Prostate gland (tissue), 2 donors: ENCODE data around the gene UPK1B. TPM values are rescaled to one million over a fixed set of nuclear protein-coding genes. Genes with fewer than 3 reads are reported as not detected.
"Not testable (repeated sequence)": the region's sequence is repeated elsewhere in the genome, so short reads cannot be mapped to it uniquely, and the experiment has no call there.

Experiments used
- DNase-seq: peaks from one replicate; pipeline ENCODE4 v3.0.0-alpha.2; 2019; ENCODE audit warnings: low spot score
- H3K27ac ChIP-seq, 2 donors: fragments of 200-600 bp; sonication (generic); 2 replicates each; pipeline ENCODE4 v1.5.1; 2017 to 2019
- H3K27me3 ChIP-seq: fragments of 200-600 bp; sonication (generic); replicated peaks from 2 replicates; pipeline ENCODE4 v1.5.1; 2019; ENCODE audit not compliant: insufficient read depth
- H3K36me3 ChIP-seq, 2 donors: fragments of 200-600 bp; sonication (generic); 1 replicate in 1 of 2; 2 replicates in 1 of 2; pipeline versions ENCODE4 v1.5.1 to v1.8.1; 2017 to 2019
- H3K4me1 ChIP-seq: fragments of 200-600 bp; sonication (generic); replicated peaks from 2 replicates; pipeline ENCODE4 v1.5.1; 2019
- H3K4me3 ChIP-seq, 2 donors: fragments of 200-600 bp; sonication (generic); 2 replicates each; pipeline ENCODE4 v1.5.1; 2017 to 2019
- H3K9me3 ChIP-seq: fragments of 200-600 bp; sonication (generic); 2 replicates; pipeline ENCODE4 v1.5.1; 2017
- CTCF ChIP-seq, 4 experiments: fragments of 200-600 bp in 2 of 4; fragments of 450-650 bp in 2 of 4; sonication (generic) in 2 of 4; IDR thresholded peaks; 1 replicate in 3 of 4; 2 replicates in 1 of 4; pipeline ENCODE4 v1.5.1; 2016 to 2019; ENCODE audit warnings: antibody characterized with exemption in 4 of 4, mild to moderate bottlenecking in 2 of 4, moderate library complexity in 2 of 4
- POLR2A ChIP-seq: fragments of 450-650 bp; IDR thresholded peaks from one replicate; pipeline ENCODE4 v1.6.1; 2016; ENCODE audit warnings: antibody characterized with exemption, mild to moderate bottlenecking
- POLR2AphosphoS5 ChIP-seq: sonication (generic); formaldehyde crosslinking; IDR thresholded peaks from one replicate; pipeline ENCODE4 v1.6.1; 2017; ENCODE audit warnings: antibody characterized with exemption
- WGBS: methylation state at CpG from one replicate; pipeline ENCODE4 v1.1.5; 2018; 5-methylcytosine and 5-hydroxymethylcytosine counted together
- intact Hi-C: fragments of 100-400 bp; cut with DNase I; formaldehyde crosslinking; loops from one replicate; pipeline ENCODE4 v1.14.2; 2022
- total RNA-seq, 2 donors: library from RNA; depleted of rRNA; stranded (reverse); fragments of >200 nt; gene quantifications; one replicate each; pipeline ENCODE4 v1.1.0, GENCODE V29; 2016

The UPK1B gene
- total RNA-seq, 2 donors from 2014 or later, result not detected

GRCh38 chr3:119240101-119240590 lies 66.7 kb downstream of the UPK1B start:
- TF ChIP-seq POLR2A (no peak), CTCF (IDR thresholded peaks at IDR 0.05) (no peak), POLR2AphosphoS5 (no peak)
- H3K27ac ChIP-seq, result peak overlapping the region; percentile 86 to 91
- H3K9me3 ChIP-seq, result no peaks in the 10 kb centered on the region
- H3K4me3 ChIP-seq, result peak overlapping the region; percentile 61 to 81
- H3K4me1 ChIP-seq, result no peaks in the 10 kb centered on the region
- peak; percentile 10 for DNase-seq
- no peaks in the 10 kb centered on the region for H3K27me3 ChIP-seq
- no peaks in the 10 kb centered on the region for H3K36me3 ChIP-seq
- WGBS, result 3% methylated on average over 14 of the region's 16 CpGs
- intact Hi-C loops, result no loop called here

GRCh38 chr3:119240591-119241434 lies 67.4 kb downstream of the UPK1B start, which contains the start of gene B4GALT4:
TSS of gene B4GALT4 (minus strand) at chr3:119240878. CDS start at chr3:119230099, 10,779 bp downstream.
- H3K27ac ChIP-seq, result peak within 1 kb of the TSS; percentile 86 to 91
- peak within 1 kb of the TSS; percentile 61 to 81 for H3K4me3 ChIP-seq
- H3K4me1 ChIP-seq, result no peaks in the 10 kb centered on the region
- DNase-seq, result peak; percentile 90
- no peaks in the 10 kb centered on the region for H3K27me3 ChIP-seq
- no peaks in the 10 kb centered on the region for H3K9me3 ChIP-seq
- TF ChIP-seq CTCF (IDR thresholded peaks at IDR 0.05) (peak in 2 of 4 experiments; percentile 19 to 28), POLR2AphosphoS5 (peak; percentile 80), POLR2A (peak; percentile 85)
- 3% methylated on average over 56 of the region's 70 CpGs for WGBS
- no peaks in the 10 kb centered on the region for H3K36me3 ChIP-seq
- intact Hi-C loops, result no loop called here

DNA sequence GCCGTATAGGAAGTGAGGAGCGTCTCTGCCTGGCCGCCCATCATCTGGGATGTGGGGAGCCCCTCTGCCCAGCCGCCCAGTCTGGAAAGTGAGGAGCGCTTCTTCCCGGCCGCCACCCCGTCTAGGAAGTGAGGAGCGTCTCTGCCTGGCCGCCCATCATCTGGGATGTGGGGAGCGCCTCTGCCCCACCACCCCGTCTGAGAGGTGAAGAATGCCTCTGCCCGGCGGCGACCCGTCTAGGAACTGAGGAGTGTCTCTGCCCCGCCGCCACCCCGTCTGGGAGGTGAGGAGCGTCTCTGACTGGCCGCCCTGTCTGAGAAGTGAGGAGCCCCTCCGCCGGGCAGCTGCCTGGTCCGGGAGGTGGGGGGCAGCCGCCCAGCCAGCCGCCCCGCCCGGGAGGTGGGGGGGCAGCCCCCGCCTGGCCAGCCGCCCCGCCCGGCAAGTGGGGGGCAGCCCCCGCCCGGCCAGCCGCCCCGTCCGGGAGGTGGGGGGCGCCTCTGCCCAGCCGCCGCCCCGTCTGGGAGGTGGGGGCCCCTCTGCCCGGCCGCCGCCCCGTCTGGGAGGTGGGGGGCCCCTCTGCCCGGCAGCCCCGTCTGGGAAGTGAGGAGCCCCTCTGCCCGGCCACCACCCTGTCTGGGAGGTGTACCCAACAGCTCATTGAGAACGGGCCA lies 69.1 kb downstream of the UPK1B start:
- intact Hi-C loops, H3K27me3 ChIP-seq, H3K4me1 ChIP-seq, H3K27ac ChIP-seq, H3K4me3 ChIP-seq, H3K36me3 ChIP-seq, H3K9me3 ChIP-seq, DNase-seq: not testable (repeated sequence)
- WGBS, result 98% methylated on average over 35 of the region's 49 CpGs

DNA sequence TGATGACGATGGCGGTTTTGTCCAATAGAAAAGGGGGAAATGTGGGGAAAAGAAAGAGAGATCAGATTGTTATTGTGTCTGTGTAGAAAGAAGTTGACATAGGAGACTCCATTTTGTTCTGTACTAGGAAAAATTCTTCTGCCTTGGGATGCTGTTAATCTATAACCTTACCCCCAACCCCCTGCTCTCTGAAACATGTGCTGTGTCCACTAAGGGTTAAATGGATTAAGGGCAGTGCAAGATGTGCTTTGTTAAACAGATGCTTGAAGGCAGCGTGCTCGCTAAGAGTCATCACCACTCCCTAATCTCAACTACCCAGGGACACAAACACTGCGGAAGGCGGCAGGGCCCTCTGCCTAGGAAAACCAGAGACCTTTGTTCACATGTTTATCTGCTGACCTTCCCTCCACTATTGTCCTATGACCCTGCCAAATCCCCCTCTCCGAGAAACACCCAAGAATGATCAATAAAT lies 69.7 kb downstream of the UPK1B start:
- WGBS, result 74% methylated on average over 7 of the region's 7 CpGs

DNA sequence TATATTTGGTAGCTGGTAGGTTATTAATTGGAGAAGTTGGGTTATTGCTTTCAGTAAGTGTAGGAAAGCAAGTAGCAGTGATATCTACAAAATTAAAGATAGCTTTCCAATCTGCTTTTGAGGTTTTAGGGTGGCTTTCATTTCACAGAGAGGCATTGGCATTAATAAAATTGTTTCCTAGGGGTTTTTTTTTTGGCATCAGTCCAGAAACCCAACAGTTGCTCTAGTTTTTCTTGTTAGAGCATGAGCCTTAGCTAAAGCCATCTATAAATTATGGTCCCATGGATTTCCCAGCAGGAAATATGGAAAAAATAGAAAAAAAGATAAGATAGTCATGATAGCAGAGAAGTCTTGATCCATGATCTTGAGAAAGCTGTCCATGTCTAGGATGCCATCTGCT lies 70.3 kb downstream of the UPK1B start:
- DNase-seq, result no peak
- Histone ChIP-seq H3K4me1 (no peaks in the 10 kb centered on the region), H3K4me3 (no peak overlapping the region), H3K27ac (no peak overlapping the region), H3K9me3 (no peaks in the 10 kb centered on the region), H3K36me3 (no peaks in the 10 kb centered on the region), H3K27me3 (no peaks in the 10 kb centered on the region)
- no peak for TF ChIP-seq POLR2AphosphoS5
- TF ChIP-seq POLR2A, result no peak
- no peak for TF ChIP-seq CTCF (IDR thresholded peaks at IDR 0.05)
- intact Hi-C loops, result no loop called here

More for the DNA sequence above, 69.7 kb downstream of the UPK1B start:
- H3K27ac ChIP-seq, H3K27me3 ChIP-seq, intact Hi-C loops, H3K4me1 ChIP-seq, H3K4me3 ChIP-seq, H3K9me3 ChIP-seq, H3K36me3 ChIP-seq, DNase-seq: not testable (repeated sequence)
